A673 (cell line): ENCODE data around the gene TREM1. TPM values are rescaled to one million over a fixed set of nuclear protein-coding genes. Genes with fewer than 3 reads are reported as not detected.

Experiments
- BruUV-seq: library from RNA; stranded (reverse); fragments of 400-500 nt; replicated peaks from 2 replicates; lab custom pipeline; 2021; lab: Mats Ljungman, UMichigan
- CTCF ChIA-PET: fragments of 300-600 bp; sonication (Branson Sonifier 250); formaldehyde crosslinking; loops from one replicate; lab custom pipeline; 2022; ENCODE audit warnings: antibody characterized with exemption; lab: Charles Lee
- POLR2A ChIA-PET: fragments of 300-600 bp; sonication (Branson Sonifier 250); formaldehyde crosslinking; loops from one replicate; lab custom pipeline; 2022; ENCODE audit warnings: antibody characterized with exemption; ENCODE audit not compliant: low non-redundant PET; lab: Charles Lee
- DNase-seq: peaks from one replicate; pipeline ENCODE4 v3.0.0-alpha.2; 2015; ENCODE audit warnings: low spot score
- H3K27ac ChIP-seq: fragments of 200-600 bp; sonication (generic); 2 replicates; pipeline ENCODE4 v1.5.1; 2016; ENCODE audit warnings: mixed run types, low read depth, mild to moderate bottlenecking, mixed read lengths, antibody characterized with exemption, low read length; ENCODE audit not compliant: poor library complexity, severe bottlenecking
- H3K27me3 ChIP-seq: fragments of 200-600 bp; sonication (generic); replicated peaks from 2 replicates; pipeline ENCODE4 v1.6.1; 2017; ENCODE audit warnings: mixed run types, low read depth, mild to moderate bottlenecking, mixed read lengths, antibody characterized with exemption, low read length; ENCODE audit not compliant: insufficient read depth, poor library complexity
- H3K36me3 ChIP-seq: fragments of 200-600 bp; sonication (generic); 2 replicates; pipeline ENCODE4 v1.6.1; 2016; ENCODE audit warnings: mixed run types, mild to moderate bottlenecking, mixed read lengths, antibody characterized with exemption, low read length; ENCODE audit not compliant: insufficient read depth, poor library complexity, severe bottlenecking
- H3K4me1 ChIP-seq: fragments of 200-600 bp; sonication (generic); 2 replicates; pipeline ENCODE4 v1.6.1; 2017; ENCODE audit warnings: mixed run types, mild to moderate bottlenecking, mixed read lengths, antibody characterized with exemption, low read length; ENCODE audit not compliant: insufficient read depth, poor library complexity, severe bottlenecking
- H3K4me3 ChIP-seq: fragments of 200-600 bp; sonication (generic); 2 replicates; pipeline ENCODE4 v1.5.1; 2016; ENCODE audit warnings: low read depth, mixed run types, mild to moderate bottlenecking, mixed read lengths, low read length; ENCODE audit not compliant: poor library complexity, severe bottlenecking
- H3K9me3 ChIP-seq: fragments of 200-600 bp; sonication (generic); 2 replicates; pipeline ENCODE4 v1.6.1; 2016; ENCODE audit warnings: mixed run types, low read depth, mild to moderate bottlenecking, mixed read lengths, antibody characterized with exemption, low read length; ENCODE audit not compliant: poor library complexity, severe bottlenecking
- CTCF ChIP-seq: fragments of 300-800, 200-600 bp; sonication (generic); conservative IDR thresholded peaks from 2 replicates; pipeline ENCODE4 v1.5.1; 2017; ENCODE audit warnings: low read depth, mild to moderate bottlenecking, antibody characterized with exemption, low read length, moderate library complexity, mixed read lengths
- EZH2 ChIP-seq: fragments of 200-600 bp; sonication (generic); IDR thresholded peaks from 2 replicates; pipeline ENCODE4 v1.6.1; 2017; ENCODE audit warnings: borderline replicate concordance, low read depth, mild to moderate bottlenecking, mixed read lengths, antibody characterized with exemption, low read length; ENCODE audit not compliant: poor library complexity, severe bottlenecking
- intact Hi-C: fragments of 100-400 bp; cut with micrococcal nuclease; formaldehyde crosslinking; loops from one replicate; pipeline ENCODE4 v1.10.0; 2022; ENCODE audit not compliant: unreplicated experiment
- total RNA-seq: library from RNA; stranded (reverse); gene quantifications from 2 replicates; pipeline ENCODE4 v1.2.3, GENCODE V29; 2021

TREM1 gene
- total RNA-seq, 1 experiment from 2014 or later, result not detected

GRCh38 chr6:41277605-41278004 lies 8.9 kb downstream of the TREM1 start:
- no peak overlapping the region for H3K27ac ChIP-seq
- no TSS peak for BruUV-seq
- H3K36me3 ChIP-seq, result no peaks in the 10 kb centered on the region
- H3K4me1 ChIP-seq, result no peaks in the 10 kb centered on the region
- H3K9me3 ChIP-seq, result no peaks in the 10 kb centered on the region
- no peak for TF ChIP-seq CTCF
- no peak for TF ChIP-seq EZH2
- intact Hi-C loops, result no loop called here
- ChIA-PET CTCF (interaction anchor here (0.5 to 0.7 kb wide), 4 partner anchors 20 to 404 kb away, joined by 5 to 9 read pairs (median 5); no protein-coding TSS in a partner anchor), POLR2A (no interaction called here)
- H3K27me3 ChIP-seq, result no peaks in the 10 kb centered on the region
- no peak for DNase-seq
- no peak overlapping the region for H3K4me3 ChIP-seq

GRCh38 chr6:41275489-41275888 lies 11.0 kb downstream of the TREM1 start:
- H3K4me3 ChIP-seq, result no peak overlapping the region
- TF ChIP-seq CTCF (no peak), EZH2 (no peak)
- no peaks in the 10 kb centered on the region for H3K4me1 ChIP-seq
- intact Hi-C loops, result no loop called here
- CTCF ChIA-PET, result no interaction called here
- no peak overlapping the region for H3K27ac ChIP-seq
- no peaks in the 10 kb centered on the region for H3K27me3 ChIP-seq
- DNase-seq, result no peak
- POLR2A ChIA-PET, result no interaction called here
- no peaks in the 10 kb centered on the region for H3K36me3 ChIP-seq
- no peaks in the 10 kb centered on the region for H3K9me3 ChIP-seq
- BruUV-seq, result no TSS peak

DNA sequence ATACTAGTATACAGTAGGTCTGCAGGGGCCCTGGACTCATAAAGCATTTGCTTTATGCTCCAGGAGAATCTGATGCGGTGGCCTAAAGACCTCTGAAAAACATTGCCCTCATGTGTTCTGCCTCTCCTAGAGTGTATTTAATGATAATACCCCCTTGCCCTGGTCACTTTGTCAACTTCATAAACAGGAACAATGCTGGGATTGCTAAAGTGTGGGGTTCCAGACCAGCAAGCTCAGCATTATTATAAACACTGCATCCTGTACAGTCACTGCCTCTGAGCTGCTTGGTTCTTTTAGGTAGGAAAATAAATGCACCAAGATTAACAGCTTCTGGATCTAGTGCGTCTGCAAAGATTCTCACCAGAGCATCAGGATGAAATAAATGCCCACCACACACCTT lies 12.2 kb downstream of the TREM1 start:
- Histone ChIP-seq H3K4me3 (no peak overlapping the region), H3K36me3 (no peaks in the 10 kb centered on the region), H3K4me1 (peaks cover 1% of the 10 kb centered on the region), H3K27me3 (no peaks in the 10 kb centered on the region), H3K27ac (no peak overlapping the region), H3K9me3 (no peaks in the 10 kb centered on the region)
- TF ChIP-seq EZH2, result no peak
- TF ChIP-seq CTCF, result no peak
- POLR2A ChIA-PET, result no interaction called here
- CTCF ChIA-PET, result interaction anchor here (0.6 kb wide), 1 partner anchor 38 kb away, joined by 7 read pairs; no protein-coding TSS in a partner anchor
- intact Hi-C loops, result no loop called here
- BruUV-seq, result no TSS peak
- no peak for DNase-seq
